GM23248 (cell line): Measurements from ENCODE around the gene TAF1D.

ENCODE experiments used
- EZH2 ChIP-seq: fragments of 200-600 bp; sonication (generic); IDR thresholded peaks from 2 replicates; pipeline ENCODE4 v1.6.1; 2018; ENCODE audit warnings: antibody characterized with exemption, mild to moderate bottlenecking; ENCODE audit not compliant: insufficient read depth, poor library complexity, severe bottlenecking
- EZH2phosphoT487 ChIP-seq: fragments of 200-600 bp; sonication (generic); IDR thresholded peaks from 2 replicates; pipeline ENCODE4 v1.6.1; 2018; ENCODE audit warnings: antibody characterized with exemption, moderate library complexity, mild to moderate bottlenecking, low read depth; ENCODE audit not compliant: insufficient read depth

DNA sequence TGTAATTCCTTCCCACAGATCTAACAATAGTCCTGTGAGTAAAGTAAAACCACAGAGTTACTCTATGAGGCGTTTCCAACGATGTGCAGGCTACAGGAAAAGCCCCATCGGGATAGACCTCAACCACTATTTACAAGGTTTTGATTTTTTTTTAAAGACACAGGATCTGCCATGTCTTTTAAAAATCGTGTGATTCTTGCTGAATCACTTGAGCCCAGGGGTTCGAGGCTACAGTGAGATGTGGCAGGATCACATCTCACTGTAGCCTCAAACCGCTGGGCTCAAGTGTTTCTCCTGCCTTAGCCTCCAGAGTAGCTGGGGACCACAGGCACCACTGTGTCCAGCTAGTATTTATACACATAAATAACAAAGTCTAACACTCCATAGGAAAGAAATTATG, 7.8 kb downstream of the TAF1D start:
- no peak for TF ChIP-seq EZH2
- no peak for TF ChIP-seq EZH2phosphoT487
